ENCODE measurements around the gene EIF4G2.

GRCh38 chr11:10793470-10794255, 15.1 kb downstream of the EIF4G2 start:
- TF ChIP-seq POLR2AphosphoS5 (IDR thresholded peaks at IDR 0.05; ENCODE audit: low read depth, low read length), result no peak
- no peak for TF ChIP-seq CTCF (IDR thresholded peaks at IDR 0.05)
- TF ChIP-seq TCF7L2 (IDR thresholded peaks at IDR 0.05; ENCODE audit: low read depth, low read length), result no peak

Measured in Panc1 (cell line).